GM21576 (cell line): ENCODE measurements around the gene NOSIP.
"Not testable (repeated sequence)": the region's sequence is repeated elsewhere in the genome, so short reads cannot be mapped to it uniquely, and the experiment has no call there.

Source experiments
- ATAC-seq: cut with Tn5 transposase; IDR thresholded peaks from one replicate; pipeline ENCODE4 v1.9.1; 2021; ENCODE audit warnings: mild to moderate bottlenecking, moderate library complexity; ENCODE audit not compliant: unreplicated experiment

The NOSIP gene, protein sequence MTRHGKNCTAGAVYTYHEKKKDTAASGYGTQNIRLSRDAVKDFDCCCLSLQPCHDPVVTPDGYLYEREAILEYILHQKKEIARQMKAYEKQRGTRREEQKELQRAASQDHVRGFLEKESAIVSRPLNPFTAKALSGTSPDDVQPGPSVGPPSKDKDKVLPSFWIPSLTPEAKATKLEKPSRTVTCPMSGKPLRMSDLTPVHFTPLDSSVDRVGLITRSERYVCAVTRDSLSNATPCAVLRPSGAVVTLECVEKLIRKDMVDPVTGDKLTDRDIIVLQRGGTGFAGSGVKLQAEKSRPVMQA

DNA sequence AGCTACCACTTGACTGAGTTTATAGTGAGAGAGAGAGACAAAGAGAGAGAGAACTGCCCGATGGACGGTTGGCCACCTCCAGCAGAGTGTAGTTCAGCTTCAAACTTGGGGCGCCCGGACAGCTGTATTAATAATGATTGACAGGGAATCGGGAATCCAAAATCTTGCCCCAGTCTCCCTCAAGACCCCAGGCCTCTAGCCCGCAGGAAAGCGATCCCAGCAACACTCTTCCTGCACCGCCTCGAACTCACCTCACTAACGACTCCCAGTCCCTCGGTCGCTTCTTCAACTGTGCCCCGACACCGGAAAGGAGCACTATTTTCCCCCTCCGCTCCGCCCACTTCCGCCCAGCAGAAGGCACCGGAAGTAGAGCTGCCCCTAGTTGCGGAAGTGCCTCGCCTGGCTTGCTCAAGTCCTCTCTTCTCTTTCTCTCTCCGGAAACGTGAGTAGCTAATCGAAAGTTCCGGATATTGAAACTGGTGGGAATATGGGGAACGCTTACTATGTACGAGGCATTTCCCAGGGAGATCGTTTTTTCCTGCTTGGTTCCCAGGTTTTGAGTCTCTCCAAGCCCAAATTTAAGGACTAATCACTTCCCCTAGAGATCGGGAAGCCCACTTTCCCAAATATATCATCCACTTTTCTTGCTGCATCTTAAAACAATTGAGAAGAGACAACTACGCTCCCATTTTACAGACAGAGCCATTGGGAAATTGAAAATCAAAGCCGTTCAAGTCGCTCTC is at the start of gene NOSIP:
Gene NOSIP (minus strand): TSS at position 293 of the 743 bp plus-strand sequence. CDS start 19,865 bp downstream, outside the sequence.
- ATAC-seq: peak; percentile 59

DNA sequence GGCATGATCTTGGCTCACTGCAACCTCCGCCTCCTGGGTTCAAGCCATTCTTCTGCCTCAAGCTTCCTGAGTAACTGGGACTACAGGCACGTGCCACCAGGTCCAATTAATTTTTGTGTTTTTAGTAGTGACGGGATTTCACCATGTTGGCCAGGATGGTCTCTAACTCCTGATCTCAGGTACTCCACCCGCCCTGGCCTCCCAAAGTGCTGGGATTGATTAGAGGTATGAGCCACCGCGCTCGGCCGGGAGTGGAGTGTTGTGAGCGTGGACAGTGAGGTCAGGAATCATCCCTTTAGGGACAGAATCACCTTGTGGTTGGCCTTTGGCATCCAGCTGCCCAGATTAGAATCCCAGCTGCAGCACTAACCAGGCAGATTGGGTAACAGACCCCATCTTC is 49.3 kb upstream of the NOSIP start:
- no peak for ATAC-seq

DNA sequence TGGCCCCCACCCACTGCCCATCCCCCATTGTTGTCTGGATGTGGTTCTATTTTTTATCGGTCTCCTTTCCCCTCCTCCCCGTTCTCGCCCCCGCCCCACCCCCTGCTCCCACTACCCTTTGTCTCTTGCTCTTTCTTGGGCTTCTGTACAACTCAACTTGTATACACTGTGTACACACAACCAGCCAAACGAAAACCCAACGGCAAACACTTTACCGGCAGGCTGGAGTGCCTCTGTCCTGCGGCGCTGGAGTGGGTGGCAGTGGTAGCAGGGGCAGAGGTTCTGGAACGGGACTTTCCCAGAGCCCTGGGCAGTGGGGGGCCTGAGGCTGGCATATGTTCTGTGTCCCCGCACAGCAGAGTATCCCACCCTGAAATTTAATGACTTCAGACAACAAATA is 45.9 kb upstream of the NOSIP start:
- no peak for ATAC-seq

DNA sequence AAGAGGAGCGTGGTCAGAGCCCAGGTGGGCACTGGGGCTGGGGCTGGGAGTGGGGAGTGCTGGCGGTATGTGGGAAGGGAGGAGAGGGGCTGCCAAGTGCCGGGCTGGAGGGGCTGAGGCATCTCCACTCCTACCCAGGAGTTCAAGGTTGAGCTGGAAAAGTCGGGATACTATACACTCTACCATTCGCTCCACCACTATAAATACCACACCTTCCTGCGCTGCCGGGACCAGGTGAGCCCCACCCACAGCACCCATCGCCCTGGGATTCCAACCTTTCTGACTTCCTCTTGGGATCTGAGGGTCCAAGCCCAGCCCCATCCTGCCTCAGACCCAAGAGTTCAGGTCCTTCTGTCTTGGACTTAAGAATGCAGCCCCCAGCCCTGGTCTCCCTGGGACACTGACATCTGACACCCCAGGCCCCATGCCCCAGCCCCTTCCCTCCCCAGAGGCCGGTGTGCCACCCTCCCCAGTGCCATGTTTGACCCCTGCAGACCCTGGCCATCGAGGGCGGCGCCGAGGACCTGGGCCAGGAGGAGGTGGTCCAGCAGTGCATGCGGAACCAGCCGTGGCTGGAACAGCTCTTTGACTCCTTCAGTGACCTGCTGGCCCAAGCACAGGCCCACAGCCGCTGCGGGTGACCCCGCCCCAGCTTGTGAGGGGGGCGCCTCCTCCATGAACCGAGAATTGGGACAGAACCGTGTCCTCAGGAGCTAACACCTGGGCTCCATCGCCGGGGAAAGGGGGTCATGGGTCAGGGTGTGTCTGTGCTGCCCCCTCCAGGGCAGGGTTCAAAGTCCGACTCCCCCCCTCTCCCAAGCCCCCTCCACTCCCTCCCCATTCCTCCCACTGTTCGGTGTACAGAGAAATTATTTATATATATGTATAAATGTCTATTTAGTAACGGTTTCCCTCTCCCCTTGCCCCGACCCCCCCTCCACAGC is 44.9 kb upstream of the NOSIP start:
- no peak for ATAC-seq

DNA sequence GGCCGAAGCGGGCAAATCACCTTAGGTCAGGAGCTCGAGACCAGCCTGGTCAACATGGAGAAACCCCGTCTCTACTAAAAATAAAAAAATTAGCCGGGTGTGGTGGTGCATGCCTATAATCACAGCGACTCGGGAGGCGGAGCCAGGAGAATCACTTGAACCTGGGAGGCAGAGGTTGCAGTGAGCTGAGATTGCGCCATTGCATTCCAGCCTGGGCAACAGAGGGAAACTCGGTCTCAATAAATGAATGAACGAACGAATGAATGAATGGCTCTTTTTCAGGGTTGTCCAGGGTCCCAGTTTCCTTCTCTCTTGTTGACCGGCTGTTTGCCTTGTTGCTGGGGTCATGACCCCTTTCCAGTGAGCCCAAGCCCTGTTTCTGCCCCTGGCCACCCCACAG is 37.5 kb upstream of the NOSIP start:
- ATAC-seq: not testable (repeated sequence)

DNA sequence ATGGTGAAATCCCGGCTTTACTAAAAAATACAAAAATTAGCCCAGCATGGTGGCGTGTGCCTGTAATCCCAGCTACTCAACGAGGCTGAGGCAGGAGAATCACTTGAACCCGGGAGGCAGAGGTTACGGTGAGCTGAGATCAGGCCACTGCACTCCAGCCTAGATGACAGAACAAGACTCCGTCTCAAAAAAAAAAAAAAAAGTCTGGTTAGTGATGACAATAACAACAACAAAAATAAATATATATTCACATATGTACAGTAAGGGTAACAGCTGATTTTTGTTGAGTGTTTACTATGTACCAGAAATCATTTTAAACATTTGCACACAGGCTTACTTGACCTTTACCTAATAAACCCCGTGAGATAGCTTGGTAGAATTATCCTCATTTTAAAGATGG is 36.6 kb upstream of the NOSIP start:
- no peak for ATAC-seq

DNA sequence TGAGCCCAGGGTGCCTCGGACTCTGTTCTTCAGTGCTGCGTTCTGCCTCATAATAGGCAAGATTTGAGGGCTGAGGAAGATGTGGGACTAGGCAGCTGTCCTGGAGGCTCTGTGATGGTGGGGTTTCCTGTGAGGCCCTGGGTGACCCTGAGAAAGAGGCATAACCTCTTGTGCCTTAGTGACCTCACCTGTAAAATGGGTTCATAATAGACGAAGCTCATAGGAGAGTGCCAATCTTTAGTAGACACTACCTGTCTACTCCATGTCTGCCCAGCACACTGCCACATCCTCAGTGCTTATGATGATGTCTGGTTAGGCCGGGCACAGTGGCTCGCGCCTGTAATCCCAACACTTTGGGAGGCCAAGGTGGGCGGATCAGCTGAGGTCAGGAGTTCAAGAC is 36.2 kb upstream of the NOSIP start:
- ATAC-seq: no peak

DNA sequence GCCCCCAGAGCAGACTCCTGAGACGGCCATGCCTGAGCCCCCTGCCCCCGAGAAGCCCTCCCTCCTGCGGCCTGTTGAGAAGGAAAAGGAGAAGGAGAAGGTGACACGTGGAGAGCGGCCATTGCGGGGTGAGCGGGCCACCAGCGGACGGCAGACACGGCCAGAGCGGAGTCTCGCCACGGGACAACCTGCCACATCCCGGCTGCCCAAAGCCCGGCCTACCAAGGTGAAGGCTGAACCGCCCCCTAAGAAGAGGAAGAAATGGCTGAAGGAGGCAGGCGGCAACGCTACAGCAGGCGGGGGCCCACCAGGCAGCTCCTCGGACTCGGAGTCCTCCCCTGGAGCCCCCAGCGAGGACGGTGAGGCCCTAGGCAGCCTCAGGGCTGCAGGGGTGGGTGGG is 35.5 kb upstream of the NOSIP start:
- no peak for ATAC-seq

DNA sequence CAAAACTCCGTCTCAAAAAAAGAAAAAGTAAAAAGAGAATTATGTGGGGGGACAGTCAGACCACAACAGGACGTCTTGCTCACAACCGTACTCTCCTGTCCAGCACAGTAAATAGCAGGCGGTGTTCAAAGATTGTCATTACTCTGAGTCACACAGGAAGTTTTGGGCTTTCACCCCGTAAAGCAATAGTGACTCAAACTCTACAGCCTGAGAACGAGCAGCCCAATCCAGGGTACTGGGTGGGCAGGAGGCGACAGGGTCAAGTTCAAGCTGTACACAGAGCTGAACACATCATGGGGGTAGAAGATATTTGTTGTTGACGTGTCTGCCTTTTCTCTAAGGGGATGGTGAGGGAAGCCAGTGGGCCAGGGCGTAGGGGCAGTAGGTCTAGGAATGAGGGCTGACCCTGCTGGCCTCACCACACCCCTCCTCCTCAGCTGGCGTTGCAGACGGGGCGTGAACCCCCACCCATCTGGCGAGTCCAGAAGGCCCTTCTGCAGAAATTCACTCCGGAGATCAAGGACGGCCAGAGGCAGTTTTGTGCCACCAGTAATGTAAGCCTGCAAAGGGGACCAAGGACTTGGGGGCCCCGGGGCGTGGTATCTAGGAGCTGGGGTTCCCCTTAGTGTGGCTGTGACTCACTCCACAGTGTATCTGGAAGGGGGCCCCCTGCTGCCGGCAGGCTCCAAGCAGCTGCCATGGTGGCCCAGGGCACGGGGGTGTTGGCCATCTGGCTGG is 33.9 kb upstream of the NOSIP start:
- no peak for ATAC-seq

DNA sequence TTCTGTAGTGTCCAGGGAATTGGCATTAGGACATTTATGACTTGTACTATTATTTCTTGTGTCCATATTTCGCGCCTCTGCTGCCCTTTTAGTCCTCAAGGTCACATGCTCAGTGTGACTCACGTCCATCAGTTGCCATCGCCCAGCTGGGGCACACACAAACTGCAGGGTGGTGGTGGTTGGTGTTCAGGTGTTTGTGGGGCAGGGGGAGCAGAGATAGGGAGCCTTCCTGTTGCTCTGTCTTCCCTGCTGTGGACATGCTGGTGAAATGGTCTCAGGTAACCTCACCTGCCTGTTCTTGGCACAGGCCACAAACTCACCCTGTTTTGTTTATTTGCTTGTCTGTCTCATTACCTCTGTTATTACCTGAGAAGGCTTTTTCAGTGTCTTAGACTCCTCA is 33.0 kb upstream of the NOSIP start:
- ATAC-seq: no peak

DNA sequence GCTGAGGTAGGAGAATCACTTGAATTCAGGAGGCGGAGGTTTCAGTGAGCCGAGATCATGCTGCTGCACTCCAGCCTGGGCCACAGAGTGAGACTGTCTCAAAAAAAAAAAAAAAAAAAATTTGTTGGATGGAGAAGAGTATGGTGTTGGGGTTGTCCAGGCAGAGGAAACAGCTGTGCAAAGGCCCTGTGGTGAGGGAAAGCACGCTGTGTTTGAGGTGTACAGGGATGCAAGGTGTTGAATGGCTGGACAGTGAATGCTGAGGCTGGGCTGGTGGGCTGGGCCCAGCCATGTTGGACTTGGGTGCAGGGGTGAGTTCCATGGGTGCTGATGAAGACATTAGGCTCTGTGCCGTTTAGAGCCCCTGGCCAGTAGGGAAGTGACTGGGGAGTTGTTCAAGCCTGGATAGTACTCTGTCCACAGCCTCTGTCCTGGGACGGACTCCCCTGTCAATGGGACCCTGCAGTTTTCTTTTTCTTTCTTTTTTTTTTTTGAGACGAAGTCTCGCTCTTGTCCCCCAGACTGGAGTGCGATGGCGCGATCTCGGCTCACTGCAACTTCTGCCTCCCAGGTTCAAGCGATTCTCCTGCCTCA is 29.2 kb upstream of the NOSIP start:
- ATAC-seq: no peak

DNA sequence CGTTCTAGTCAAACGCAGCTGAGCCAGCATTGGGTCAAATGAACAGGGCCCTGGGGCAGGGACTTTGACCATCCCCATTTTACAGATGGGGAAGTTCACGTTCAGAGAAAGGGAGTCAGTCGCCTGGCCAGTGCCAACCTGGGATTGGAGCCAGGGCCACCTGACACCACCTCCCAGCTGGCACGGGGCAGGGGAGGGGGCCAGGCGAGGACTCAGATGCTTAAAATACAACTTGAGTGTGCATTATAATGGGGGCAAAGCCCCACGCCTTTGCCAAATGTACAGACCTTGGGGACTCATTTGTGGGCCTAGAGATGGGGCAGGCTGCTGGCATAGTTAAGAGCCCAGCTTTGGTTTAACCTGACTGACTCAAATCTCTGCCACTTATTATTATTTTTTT is 25.2 kb upstream of the NOSIP start:
- no peak for ATAC-seq

DNA sequence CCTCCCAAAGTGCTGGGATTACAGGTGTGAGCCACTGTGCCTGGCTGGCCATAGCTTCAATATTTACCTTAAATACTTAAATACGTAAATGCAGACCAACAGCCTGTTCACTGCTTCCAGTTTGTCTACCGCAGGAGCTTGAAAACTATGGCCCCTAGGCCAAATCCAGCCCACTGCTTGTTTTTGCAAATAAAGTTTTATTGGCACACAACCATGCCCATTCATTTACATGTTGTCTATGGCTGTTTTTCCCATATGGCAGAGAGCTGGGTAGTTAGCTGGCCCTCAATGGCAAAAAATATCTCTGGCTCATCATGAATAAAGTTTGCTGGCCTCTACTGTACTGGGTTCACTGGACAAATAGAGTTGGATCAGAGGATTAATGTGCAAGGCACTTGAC is 22.4 kb upstream of the NOSIP start:
- no peak for ATAC-seq

DNA sequence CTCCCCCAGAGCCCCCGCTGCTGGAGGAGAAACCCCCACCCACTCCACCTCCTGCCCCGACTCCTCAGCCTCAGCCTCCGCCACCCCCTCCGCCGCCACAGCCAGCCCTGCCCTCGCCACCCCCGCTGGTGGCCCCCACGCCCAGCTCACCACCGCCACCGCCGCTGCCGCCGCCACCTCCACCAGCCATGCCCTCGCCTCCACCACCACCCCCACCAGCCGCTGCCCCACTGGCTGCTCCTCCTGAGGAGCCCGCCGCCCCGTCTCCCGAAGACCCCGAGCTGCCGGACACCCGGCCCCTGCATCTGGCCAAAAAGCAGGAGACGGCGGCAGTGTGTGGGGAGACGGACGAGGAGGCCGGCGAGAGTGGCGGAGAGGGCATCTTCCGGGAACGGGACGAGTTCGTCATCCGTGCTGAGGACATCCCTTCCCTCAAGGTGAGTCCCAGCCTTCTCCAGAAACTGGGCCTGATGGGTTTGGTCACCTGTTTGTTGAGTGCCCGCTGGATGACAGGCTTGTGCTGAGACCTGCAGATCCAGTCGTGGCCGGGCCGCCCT is 21.2 kb upstream of the NOSIP start:
- ATAC-seq: no peak

DNA sequence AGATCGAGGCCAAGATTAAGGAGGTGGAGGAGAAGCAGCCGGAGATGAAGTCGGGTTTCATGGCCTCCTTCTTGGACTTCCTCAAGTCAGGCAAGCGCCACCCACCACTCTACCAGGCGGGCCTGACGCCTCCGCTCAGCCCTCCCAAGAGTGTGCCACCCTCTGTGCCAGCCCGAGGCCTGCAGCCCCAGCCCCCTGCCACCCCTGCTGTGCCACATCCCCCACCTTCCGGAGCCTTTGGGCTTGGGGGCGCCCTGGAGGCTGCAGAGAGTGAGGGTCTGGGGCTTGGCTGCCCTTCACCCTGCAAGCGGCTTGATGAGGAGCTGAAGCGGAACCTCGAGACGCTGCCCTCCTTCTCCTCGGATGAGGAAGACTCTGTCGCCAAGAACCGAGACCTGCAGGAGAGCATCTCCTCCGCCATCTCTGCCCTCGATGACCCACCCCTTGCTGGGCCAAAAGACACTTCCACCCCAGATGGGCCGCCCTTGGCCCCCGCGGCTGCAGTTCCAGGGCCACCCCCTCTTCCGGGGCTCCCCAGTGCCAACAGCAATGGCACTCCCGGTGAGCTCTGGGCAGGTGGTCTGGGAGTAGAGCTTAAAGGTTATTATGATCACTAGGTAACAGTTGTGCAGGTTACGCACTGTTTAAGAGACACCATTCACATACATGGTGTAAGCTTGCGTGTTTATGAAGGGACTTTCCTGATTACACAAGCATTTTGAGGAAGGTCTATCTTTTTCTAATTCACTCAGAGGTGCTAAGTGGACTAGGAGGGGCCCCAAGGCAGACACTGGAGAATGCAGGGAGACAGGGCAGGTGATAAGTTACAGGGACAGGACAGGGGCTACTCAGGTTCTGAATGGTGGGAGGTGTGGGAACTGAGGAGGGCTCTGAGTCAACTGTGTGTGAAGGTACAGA is 19.3 kb upstream of the NOSIP start:
- no peak for ATAC-seq

DNA sequence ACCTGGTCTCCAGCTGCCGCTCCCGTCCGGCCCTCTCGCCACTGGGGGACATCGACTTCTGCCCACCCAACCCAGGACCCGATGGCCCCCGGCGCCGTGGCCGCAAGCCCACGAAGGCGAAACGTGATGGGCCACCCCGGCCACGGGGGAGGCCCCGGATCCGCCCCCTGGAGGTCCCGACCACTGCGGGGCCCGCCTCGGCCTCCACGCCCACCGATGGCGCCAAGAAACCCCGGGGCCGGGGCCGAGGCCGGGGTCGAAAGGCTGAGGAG is 17.3 kb upstream of the NOSIP start:
- ATAC-seq: no peak

DNA sequence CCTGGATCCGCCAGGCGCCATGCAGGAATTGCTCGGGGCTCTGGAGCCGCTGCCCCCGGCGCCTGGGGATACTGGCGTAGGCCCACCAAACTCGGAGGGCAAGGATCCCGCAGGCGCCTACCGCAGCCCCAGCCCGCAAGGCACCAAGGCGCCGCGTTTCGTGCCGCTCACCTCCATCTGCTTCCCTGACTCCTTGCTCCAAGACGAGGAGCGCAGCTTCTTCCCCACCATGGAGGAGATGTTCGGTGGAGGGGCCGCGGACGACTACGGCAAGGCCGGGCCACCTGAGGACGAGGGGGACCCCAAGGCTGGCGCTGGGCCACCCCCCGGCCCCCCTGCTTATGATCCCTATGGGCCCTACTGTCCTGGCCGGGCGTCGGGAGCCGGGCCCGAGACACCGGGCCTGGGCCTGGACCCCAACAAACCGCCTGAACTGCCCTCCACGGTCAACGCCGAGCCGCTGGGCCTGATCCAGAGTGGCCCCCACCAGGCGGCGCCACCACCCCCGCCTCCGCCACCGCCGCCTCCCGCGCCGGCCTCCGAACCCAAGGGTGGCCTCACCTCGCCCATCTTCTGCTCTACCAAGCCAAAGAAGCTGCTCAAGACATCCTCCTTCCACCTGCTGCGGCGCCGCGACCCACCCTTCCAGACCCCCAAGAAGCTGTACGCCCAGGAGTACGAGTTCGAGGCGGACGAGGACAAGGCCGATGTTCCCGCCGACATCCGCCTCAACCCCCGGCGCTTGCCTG is 16.8 kb upstream of the NOSIP start:
- ATAC-seq: no peak

DNA sequence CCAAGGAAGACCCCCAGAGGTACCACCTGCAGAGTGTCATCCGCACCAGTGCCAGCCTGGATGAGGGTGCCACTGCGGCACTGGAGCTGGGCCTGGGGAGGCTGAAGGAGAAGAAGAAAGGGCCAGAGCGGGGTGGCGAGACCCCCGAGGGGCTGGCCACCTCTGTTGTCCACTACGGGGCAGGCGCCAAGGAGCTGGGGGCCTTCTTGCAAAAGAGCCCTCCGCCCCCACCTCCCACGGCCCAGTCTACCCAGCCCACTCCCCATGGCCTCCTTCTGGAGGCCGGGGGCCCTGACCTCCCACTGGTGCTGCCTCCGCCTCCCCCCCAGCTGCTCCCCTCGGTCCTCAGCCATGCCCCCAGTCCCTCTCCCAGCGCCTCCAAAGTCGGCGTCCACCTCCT is 16.1 kb upstream of the NOSIP start:
- ATAC-seq: no peak
